GM19043 (cell line): Measurements from ENCODE around the gene CAMTA1.
"Not testable (repeated sequence)": the region's sequence is repeated elsewhere in the genome, so short reads cannot be mapped to it uniquely, and the experiment has no call there.

Source experiments
- ATAC-seq: cut with Tn5 transposase; IDR thresholded peaks from one replicate; pipeline ENCODE4 v1.9.1; 2021; ENCODE audit warnings: low read depth; ENCODE audit not compliant: unreplicated experiment

Gene CAMTA1

DNA sequence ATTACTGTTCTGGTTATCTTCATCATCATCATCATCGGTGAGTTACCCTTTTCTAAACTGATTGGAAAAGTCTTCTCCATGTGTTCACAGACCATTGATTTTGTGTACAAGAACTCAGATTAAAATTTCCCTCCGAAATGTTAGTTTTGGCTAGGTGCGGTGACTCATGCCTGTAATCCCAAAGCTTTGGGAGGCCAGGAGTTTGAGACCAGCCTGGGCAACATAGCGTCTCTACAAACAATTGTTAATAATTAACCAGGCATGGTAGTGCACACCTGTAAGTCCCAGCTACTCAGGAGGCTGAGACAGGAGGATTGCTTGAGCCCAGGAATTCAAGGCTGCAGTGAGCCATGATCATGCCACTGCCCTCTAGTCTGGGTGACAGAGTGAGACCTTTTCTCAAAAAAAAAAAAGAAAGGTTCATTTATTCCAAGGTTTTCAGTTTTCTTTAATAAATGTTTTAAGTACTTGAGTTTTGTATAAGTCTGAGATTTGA lies 992.9 kb downstream of the CAMTA1 start:
- no peak for ATAC-seq

DNA sequence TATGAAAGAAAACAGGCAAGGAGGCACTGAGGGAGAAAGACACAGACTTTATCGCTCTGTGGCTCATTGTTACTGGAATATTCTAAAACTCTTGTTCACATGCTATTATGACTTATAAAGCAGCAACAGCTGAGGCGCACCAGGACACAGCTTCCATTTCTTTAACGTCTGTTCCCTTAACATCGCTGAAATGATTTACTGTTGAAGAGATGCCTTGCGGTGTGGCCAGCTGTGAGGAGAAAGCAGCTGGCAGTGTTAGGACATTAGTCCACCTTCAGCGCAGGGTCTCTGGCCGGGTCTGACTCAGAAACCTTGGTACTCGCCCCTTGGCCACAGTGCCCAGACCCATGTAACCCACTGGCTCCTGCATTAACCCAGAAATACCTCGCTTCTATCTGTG lies 995.7 kb downstream of the CAMTA1 start:
- no peak for ATAC-seq

DNA sequence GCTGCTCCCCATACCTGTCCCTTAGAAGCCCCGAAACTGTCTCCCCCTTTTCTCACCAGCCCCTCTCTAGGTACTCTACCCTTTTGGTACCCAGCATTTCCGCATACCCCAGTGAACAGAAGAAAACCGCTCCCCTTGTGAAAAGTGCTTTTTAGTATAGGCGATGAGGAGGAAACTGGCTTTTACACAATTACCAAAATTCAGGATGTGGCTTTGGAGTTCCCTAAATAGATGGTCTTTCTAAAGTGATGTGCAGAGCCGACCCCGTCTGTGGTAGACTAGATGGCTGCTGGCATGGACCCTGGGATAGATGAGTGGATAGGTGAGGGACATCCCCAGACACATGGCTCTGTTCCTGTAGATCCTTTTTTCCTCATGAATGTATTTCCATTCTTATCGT lies 996.2 kb downstream of the CAMTA1 start:
- ATAC-seq: no peak

DNA sequence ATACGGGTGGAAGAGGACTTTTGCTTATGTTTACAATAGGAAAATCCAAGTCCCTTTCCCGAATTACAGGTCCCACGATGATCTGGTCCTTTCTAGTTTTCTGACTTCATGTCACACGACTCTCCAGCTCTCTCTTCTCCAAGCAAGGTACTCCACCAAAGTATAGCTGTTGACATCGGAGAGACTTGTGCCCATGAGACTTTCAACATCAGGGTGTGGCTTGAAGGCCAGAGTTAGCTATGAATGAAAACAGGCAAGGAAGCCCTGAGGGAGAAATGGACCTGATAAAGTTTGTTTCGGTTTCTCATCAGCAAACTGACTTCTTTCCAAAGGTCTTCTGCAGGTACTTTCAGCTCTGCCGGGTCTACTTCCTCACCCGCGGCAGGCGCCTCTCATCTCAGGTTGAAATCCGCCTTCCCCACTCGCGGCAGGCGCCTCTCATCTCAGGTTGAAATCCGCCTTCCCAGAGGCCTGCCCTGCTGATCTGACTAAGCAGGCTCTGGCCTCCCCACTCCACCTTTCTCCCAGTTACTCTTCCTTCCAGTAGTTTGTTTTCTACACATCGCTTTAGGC lies 996.8 kb downstream of the CAMTA1 start:
- no peak for ATAC-seq

DNA sequence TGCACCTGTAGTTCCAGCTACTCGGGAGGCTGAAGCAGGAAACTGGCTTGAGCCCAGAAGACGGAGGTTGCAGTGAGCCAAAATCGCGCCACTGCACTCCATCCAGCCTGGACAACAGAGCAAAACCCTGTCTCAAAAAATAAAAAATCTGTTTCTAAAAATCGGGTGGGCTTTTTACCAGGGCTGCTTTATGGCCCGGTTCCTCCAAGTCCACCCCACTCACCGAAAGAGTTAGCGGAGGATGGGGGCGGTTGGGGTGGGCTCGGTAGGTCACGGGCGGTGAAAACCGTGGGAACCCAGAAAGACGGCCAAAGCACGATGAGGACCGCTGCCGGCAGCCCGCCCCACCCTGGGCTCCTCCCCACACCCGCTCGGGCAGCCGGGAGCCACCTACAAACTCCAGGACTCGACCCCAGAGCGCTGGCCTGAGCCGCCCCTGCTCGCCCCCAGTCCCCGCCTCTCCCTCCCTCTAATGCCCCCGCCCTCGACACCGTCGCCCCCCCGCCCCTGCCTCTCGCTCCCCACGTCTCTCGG lies 998.0 kb downstream of the CAMTA1 start:
- ATAC-seq: no peak

DNA sequence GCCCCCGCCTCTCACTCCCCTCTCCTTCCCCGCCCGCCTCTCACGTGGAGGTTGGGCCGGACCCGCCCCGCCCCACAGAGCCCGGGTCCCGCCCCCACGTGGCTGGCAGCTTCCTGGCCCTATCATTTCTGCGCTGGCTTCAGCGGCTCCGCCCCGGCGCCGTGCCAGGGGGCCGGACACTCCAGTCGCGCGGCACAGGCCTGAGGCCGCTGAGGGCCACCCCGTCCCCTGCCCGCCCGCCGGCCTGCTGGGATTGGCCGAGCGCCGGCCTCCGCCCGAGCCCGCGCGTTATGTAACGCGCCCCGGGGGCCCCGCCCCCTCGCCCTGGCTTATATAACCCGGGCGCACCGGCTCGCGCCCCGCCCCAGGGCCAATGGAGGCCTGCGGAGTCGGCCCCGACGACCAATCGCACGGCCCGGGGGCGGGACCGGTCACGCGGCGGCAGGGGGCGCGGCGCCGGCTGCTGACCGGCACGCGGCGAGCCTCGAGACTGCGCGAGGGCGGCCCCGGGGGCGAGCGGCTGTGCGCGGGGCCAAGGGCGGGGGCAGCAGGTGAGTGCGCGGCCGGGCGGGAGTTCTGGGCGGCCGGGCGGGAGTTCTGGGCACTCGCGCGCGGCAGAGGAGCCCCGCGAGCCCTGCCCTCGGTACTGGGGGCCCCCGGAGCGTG lies 998.7 kb downstream of the CAMTA1 start, which contains the start of gene PER3:
Gene PER3, plus strand, starts transcription at position 466 of the 666 bp plus-strand sequence. CDS start 587 bp downstream, outside the sequence.
- ATAC-seq: peak; percentile 89

DNA sequence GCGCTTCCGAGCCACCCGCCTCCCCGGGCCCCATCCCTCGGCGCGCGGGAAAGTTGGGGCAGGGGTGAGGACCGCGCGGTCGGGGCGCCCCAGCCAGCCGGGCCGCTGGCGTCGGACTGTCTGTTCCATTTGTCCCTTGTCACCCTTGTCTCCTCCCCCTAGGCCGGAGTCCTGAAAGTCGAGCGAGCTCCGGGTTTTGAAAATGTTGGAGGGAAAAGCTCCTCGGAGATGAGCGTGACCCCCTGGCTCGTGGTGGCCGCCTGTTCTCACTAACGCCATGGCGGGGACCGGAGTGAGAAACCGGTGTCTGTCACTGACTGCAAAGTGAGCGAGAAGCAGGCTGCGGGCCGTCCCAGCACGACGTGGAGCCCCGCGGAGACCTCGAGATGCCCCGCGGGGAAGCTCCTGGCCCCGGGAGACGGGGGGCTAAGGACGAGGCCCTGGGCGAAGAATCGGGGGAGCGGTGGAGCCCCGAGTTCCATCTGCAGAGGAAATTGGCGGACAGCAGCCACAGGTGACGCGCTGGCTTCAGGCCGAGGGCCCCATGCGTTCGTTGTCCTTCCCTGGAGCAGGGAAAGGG lies 999.3 kb downstream of the CAMTA1 start:
- ATAC-seq: no peak

DNA sequence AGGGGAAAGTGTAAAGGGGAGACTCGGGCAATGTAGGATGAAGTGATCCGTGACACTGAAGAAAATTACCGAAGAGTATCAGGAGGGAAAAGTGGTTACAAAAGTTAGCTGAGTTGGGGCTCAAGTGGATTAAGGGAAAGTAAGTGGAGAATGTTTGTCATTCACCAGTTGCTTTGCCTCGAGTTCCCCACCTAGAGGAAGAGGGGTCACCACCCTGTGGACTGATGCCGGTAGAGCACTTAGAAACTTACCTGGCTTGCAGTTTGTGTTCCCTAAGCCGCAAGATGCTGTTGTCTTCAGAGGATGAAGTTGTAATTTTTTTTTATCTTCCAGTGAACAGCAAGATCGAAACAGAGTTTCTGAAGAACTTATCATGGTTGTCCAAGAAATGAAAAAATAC lies 999.9 kb downstream of the CAMTA1 start:
- ATAC-seq: no peak

DNA sequence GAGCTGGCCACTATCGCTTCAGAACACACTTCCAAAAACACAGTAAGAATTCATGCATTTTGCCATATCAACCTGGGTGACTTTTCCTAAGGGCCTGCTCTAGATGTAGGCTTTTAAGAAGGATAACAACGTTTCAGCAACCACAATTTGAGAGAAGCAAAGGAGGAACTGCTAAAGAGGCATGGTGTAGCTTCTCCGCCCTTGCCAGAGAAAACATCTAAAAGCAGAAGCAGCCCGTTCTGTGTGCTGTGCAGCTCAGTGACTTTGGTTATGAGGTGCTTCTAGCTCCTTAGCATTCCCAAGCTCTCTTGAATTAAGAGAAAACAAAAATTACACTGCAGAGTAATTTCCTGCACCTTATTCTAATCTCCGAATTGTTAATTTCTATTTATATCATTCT lies 1001.5 kb downstream of the CAMTA1 start:
- no peak for ATAC-seq

DNA sequence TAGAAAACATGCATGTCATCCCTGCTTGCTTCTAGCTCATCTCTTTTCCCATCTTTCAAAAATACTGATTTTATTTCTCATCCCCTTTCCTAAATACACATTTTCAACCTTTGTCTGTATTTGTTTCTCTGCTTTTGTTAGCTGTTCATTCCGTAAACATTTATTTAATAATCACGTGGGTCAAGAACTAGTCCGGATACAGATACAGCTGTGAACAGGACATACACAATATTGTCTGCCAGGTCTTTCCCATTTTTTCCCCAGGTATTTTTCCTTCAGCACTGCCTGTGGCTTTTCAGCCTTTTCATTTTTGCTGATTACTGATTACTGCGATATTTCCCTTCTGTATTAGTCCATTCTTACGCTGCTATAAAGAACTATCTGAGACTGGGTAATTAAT lies 1004.6 kb downstream of the CAMTA1 start:
- no peak for ATAC-seq

DNA sequence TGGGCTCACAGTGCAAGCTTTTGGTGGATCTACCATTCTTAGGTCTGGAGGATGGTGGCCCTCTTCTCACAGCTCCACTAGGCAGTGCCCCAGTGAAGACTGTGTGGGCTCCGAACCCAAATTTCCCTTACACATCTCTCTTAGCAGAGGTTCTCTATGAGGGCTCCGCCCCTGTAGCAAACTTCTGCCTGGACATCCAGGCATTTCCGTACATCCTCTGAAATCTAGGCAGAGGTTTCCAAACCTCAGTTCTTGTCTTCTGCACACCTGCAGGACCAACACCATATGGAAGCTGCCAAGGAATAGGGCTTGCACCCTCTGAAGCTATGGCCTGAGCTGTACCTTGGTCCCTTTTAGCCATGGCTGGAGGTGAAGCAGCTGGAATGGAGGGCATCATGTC lies 1005.8 kb downstream of the CAMTA1 start:
- ATAC-seq: not testable (repeated sequence)

DNA sequence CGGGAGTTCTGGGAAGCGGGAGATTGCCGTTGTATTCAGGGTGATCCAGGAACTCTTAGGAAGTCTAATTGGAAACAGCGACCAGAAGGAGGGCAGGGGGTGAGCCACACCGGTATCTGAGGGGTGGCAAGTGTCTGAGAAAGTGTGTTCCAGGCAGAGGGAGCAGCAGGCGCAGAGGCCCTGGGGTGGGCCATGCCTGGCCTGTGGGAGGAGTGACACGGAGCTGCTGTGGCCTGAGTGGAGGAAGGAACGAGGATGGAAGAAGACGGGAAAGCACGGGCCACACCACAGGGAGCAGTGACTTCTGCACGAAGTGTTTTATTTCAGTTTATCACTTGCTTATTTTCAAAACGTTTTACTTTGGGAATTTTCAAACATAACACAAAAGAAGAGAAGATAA lies 1010.2 kb downstream of the CAMTA1 start:
- no peak for ATAC-seq

DNA sequence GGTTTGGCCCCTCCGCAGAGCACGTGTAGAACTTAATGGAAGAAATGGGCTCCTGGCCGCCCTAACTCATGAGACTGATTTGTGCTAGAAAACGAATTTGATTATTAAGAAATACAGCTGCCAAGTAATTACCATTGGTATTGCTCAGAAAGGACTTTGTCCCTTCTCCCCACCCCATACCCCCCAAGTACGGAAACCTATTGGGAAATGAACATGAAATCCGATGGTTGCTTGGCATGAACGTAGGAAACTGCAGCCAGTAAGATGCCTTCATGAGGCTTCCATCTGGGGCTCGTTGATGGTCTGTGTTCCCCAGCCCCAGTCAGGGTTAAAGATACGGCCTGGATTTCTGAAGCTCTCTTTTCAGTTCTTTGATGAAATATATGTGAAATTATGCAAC lies 1020.2 kb downstream of the CAMTA1 start:
- no peak for ATAC-seq

DNA sequence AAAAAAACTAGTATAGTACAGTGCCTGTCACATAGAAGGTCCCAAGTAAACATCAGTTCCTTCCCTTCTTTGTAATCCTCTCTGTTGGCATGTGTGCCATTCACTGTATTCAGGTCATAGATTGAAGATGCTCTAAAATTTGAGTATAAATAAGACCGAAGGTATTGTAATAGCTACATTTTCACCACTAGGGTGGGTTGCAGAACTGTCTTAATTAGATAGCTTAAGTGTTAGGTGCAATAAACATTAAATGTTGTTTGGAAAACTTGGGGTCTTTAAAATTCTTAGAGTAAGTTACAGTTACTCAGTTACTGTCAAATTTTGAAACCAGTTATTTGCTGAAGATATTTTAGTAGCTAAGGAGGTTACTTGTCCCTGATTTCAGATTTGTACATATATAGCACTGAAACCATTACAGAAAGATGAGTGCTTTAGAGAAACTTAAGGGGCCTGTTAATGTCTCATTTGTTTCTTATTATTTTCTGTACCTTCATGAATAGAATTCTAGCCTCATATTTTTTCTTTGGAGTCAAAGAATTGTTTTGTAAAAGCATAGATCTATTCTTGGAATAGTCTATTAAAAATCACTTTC lies 1023.1 kb downstream of the CAMTA1 start:
- ATAC-seq: no peak

DNA sequence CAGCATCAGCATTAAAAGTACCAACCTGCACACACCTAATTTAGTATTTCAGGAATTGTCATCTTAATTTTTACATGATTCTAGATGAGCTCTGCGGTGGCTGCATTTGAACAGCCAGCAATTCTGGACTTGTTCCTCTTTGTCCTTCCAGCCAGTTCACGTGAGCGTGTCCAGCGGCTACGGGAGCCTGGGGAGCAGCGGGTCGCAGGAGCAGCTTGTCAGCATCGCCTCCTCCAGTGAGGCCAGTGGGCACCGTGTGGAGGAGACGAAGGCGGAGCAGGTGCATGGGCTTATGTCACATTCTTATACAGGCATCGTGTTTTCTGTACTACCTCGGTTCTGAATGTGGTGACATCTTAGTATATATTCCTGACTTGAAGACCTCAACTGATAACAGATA lies 1024.5 kb downstream of the CAMTA1 start:
- no peak for ATAC-seq

DNA sequence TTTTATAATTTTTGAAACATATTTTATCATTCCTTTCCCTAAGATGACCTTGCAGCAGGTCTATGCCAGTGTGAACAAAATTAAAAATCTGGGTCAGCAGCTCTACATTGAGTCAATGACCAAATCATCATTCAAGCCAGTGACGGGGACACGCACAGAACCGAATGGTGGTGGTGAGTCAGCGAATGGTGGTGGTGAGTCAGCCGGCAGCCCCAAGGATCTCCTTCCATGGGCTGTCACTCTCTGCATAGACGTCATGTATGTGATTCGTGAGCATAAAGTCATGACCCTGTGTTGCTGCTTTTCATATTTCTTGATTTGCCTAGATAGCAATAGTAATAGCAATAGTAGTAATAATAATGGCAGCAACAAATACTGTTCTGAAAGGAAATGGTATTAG lies 1025.1 kb downstream of the CAMTA1 start:
- no peak for ATAC-seq

DNA sequence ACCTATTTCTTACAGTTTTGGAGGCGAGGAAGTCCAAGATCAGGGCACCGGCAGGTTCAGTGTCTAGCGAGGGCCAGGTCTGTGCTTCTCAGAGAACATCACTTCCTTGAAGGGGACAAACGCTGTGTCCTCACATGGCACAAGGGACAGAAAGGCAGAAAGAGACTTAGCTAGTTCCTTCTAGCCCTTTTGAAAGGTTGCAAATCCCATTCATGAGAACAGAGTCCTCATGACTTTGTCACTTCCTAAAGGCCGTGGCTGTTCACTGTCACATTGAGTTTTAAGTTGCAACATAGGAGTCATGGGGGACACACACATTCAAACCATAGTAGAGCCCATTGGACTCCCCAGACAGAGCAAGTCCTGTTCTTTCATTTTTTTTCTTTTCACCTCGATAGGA lies 1026.2 kb downstream of the CAMTA1 start:
- ATAC-seq: no peak

DNA sequence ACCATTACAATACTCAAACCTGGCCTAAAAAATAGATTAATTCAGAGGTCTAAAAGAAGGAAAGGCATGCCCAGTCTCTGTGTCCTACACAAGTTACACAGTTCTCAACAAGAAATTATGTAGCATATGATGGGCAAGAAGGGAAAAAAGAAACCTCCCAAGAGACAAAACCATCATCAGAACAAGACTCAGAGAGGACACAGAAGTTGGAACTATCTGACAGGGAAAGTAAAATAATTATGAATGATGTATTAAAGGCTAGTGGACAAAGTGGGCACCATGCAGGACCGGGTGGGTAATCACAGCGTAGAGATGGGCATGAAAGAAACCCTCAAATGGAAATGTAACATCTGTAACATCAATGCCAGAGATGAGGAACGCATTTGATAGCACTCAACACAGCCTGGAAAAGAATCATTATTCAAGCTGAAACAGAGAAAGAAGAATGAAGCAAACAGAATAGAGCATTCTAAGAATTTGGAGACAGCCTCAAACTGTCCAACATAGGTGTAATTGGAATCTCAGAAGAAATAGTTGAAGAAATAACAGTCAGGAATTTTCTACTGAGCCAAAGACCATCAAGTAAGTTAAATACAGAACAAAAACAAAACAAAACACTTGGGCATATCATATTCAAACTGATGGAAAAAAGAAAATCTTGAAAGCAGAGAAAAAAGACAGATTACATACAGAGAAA lies 1028.6 kb downstream of the CAMTA1 start:
- ATAC-seq: no peak
